ENCODE data around the gene ZNF296.

DNA sequence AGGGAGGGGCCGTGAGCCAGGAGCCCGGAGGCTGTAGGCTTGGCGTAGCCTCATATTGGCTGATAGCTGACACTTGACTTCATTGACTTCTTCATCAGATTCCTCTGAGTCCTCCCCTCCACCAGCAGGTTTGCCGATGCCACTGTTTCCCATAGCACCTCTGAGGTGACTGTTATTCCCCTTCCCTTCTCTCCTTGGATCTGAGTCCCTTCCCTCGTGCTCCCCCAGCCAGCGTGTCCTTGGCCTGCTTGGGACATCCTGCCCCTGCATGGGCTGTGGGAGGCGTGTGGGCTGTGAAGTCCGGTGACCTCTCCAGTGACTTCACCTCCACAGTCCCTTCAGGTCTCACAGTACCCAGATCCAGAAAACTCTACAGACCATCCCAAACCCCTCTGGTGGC, 25.5 kb upstream of the ZNF296 start:
- no peak for TF ChIP-seq POLR2A (IDR thresholded peaks at IDR 0.05; ENCODE audit: low read length)
- TF ChIP-seq GATA1 (IDR thresholded peaks at IDR 0.05; ENCODE audit: low read depth, low read length): no peak

Measured in erythroblast (primary cell).